GM20000 (cell line): Measurements from ENCODE around the gene MAN1A1.

Experiments used
- DNase-seq: peaks from one replicate; pipeline ENCODE4 v3.0.0; 2012; ENCODE audit warnings: low spot score
- TF ChIP-seq, protein P1 (sequence below): IDR thresholded peaks from 2 replicates; pipeline ENCODE4 v1.5.1; 2012; ENCODE audit warnings: mild to moderate bottlenecking, control low read depth; ENCODE audit errors: extremely low read depth, missing control alignments

Gene MAN1A1

DNA sequence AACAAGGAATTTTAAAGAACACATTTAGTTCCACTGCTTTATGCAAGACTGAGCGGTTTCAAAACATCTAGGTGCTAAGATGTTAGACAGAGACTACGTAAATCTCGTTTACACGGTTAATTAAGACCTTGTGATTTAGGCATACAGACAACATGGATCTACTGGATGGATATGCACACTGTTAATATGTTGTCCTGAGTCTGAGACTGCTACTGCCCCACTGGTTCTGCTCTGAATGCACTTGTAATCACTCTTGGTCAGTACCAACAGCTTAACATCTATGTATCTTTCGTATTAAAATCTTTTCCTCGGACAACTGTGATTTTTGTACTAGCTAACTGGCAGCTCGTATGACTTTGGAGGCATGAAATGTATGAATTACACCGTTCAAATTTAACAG lies 3.1 kb downstream of the MAN1A1 start:
- TF ChIP-seq, protein P1, sequence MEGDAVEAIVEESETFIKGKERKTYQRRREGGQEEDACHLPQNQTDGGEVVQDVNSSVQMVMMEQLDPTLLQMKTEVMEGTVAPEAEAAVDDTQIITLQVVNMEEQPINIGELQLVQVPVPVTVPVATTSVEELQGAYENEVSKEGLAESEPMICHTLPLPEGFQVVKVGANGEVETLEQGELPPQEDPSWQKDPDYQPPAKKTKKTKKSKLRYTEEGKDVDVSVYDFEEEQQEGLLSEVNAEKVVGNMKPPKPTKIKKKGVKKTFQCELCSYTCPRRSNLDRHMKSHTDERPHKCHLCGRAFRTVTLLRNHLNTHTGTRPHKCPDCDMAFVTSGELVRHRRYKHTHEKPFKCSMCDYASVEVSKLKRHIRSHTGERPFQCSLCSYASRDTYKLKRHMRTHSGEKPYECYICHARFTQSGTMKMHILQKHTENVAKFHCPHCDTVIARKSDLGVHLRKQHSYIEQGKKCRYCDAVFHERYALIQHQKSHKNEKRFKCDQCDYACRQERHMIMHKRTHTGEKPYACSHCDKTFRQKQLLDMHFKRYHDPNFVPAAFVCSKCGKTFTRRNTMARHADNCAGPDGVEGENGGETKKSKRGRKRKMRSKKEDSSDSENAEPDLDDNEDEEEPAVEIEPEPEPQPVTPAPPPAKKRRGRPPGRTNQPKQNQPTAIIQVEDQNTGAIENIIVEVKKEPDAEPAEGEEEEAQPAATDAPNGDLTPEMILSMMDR, result no peak
- no peak for DNase-seq

DNA sequence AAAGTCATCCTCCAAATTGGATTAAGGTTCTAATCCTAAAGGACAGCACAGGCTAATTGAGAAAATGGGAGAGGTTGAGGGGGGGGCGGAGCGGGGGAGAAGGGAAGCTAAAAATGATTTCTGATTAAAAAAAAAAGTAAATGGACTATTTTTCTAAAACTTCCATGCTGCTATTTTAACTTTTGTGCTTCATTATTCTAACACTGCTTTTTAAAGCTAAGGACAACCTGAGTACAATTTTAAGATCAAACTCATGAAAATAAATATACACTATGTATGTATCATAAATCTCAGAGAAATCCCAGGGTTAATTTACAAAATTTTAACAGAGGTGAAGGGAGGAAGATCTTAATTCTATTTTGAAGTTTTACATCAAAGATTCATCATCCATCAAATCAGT lies 4.4 kb downstream of the MAN1A1 start:
- no peak for DNase-seq
- TF ChIP-seq, protein P1, result no peak

DNA sequence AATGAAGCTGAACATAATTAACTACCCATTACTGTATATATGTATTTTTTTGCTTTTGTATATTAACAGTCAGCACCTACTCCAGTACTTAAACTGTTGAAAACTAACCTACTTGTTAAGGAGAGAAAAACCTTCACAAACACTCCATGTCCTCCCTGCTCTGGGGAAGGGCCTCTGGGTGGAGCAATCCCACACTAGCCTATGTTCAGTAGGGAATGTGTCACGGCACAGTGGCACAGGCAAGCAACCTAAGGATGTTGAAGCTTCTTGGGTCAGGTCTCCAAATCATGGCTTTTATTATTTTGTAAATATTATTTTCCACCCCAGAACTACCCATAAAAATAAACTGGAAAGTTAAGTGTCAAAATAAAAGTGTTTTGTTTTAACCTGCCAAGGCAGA lies 5.3 kb downstream of the MAN1A1 start:
- DNase-seq, result no peak
- TF ChIP-seq, protein P1, result no peak

DNA sequence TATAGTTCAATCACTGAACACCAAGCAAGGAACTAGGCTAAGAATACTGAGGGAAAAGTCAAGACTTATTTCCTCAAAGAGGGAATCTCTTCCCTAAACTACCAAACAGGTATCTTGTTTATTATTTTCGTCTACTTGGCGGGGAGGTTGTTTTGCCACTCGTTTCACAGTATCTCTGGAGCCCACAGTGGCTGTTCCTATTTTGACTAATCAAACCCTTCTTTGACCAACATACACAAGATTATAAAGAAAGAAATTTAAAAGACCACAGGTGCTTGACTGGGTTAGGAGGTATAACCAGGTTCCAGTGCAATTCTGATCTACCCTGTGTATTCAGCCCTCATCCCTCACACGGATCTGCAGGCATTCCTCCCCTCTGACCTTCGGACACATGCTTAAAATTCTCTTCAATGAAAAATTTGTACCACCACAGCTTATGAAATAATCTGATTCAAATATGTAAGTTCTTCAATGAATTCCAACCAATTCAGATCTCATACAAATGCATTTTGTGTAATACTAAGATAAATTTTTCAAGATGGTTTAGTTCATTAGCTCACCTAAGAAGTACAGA lies 5.9 kb downstream of the MAN1A1 start:
- TF ChIP-seq, protein P1, result no peak
- no peak for DNase-seq

DNA sequence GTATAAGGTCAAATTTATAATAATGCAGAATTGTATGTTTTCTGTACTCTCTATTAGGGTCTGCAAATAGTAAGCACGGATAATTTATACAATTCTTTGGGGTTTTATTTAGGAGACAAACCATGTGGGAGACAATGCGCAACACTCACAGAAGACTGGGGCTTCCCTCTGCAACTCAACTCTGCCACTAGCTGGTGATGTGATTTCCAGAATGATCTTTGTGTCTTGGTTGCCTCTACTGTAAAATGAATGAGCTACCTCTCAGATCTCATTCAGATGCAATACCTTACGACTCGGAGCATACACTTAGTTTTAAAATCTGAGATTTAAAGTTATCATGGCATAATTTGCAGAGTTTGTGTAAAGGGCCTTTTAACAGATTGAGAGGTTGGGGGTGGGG lies 6.4 kb downstream of the MAN1A1 start:
- TF ChIP-seq, protein P1, result no peak
- no peak for DNase-seq

DNA sequence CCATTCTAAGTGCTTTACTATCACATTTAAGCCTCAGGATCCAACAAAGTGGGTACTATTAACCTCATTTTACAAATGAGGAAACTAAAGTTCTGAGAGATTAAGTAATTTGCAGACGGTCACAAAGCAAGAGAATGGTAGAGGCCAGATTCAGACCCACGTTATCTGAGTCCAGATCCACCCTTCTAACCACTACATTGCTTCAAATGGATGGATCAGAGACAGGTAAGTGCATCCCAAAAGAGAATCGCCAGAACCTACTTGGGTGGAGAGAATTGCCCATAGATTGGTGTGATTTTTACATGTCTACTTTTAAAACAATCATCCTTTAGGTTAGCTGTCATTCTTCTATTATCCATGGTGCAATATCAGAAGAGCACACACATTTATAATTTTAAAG lies 7.1 kb downstream of the MAN1A1 start:
- TF ChIP-seq, protein P1, result no peak
- no peak for DNase-seq

DNA sequence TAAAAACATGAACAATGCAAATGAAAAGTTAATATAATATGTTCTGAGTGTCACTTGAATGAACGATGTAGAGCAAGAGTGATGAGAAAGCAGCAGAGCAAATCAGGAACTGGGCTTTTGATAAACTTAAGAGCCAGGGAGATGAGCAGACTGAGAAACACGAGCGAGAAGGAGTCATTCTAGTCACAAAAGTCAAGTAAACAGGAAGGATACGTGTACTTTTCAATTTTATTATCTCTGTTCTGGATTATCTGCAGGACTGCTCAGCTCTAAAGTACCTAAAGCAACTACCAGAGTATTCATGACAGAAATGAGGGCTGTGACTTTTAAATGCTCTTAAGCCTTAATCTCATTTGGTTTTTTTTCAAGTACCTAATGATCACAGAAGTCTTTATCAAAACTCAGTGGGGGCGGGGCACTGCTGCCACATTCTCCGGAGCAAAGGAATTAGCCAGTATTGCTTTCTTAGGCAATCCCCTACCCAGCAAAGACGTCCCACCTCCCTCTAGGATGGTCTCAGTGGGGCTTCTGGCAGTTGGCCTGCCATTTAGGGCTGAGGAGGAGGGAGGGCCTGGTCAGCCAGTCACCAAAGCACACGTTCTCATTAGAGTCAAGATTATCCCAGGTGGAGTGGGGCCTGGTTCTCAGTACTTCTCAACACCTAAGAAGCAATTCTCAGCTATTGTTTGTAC lies 8.6 kb downstream of the MAN1A1 start:
- no peak for DNase-seq
- TF ChIP-seq, protein P1, result no peak
